ENCODE data around the gene LATS2.

- TF ChIP-seq ZNF639 (tag by site-specific recombination; IDR thresholded peaks at IDR 0.05) (no peak), CTCF (tag by site-specific recombination; IDR thresholded peaks at IDR 0.05) (no peak), ZNF114 (tag by site-specific recombination; IDR thresholded peaks at IDR 0.05) (no peak), ZNF596 (tag by site-specific recombination; IDR thresholded peaks at IDR 0.05) (no peak), ZNF776 (tag by site-specific recombination; IDR thresholded peaks at IDR 0.05; ENCODE audit: borderline replicate concordance) (no peak), ZNF146 (tag by site-specific recombination; IDR thresholded peaks at IDR 0.05) (no peak), PRDM10 (tag by site-specific recombination; IDR thresholded peaks at IDR 0.05) (no peak), ZNF629 (tag by site-specific recombination; IDR thresholded peaks at IDR 0.05) (no peak)
- TF ChIP-seq, protein P1, sequence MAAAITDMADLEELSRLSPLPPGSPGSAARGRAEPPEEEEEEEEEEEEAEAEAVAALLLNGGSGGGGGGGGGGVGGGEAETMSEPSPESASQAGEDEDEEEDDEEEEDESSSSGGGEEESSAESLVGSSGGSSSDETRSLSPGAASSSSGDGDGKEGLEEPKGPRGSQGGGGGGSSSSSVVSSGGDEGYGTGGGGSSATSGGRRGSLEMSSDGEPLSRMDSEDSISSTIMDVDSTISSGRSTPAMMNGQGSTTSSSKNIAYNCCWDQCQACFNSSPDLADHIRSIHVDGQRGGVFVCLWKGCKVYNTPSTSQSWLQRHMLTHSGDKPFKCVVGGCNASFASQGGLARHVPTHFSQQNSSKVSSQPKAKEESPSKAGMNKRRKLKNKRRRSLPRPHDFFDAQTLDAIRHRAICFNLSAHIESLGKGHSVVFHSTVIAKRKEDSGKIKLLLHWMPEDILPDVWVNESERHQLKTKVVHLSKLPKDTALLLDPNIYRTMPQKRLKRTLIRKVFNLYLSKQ (tag by site-specific recombination; IDR thresholded peaks at IDR 0.05; ENCODE audit: borderline replicate concordance): no peak
- TF ChIP-seq, protein P2, sequence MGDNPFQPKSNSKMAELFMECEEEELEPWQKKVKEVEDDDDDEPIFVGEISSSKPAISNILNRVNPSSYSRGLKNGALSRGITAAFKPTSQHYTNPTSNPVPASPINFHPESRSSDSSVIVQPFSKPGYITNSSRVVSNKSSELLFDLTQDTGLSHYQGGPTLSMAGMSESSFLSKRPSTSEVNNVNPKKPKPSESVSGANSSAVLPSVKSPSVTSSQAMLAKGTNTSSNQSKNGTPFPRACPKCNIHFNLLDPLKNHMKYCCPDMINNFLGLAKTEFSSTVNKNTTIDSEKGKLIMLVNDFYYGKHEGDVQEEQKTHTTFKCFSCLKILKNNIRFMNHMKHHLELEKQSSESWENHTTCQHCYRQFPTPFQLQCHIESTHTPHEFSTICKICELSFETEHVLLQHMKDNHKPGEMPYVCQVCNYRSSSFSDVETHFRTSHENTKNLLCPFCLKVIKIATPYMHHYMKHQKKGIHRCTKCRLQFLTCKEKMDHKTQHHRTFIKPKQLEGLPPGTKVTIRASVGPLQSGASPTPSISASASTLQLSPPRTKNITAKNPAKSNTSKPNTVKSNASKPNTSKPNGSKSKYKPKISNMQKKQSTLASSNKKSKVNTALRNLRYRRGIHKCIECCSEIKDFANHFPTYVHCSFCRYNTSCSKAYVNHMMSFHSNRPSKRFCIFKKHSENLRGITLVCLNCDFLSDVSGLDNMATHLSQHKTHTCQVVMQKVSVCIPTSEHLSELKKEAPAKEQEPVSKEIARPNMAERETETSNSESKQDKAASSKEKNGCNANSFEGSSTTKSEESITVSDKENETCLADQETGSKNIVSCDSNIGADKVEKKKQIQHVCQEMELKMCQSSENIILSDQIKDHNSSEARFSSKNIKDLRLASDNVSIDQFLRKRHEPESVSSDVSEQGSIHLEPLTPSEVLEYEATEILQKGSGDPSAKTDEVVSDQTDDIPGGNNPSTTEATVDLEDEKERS (tag by site-specific recombination; IDR thresholded peaks at IDR 0.05): no peak
These were observed 48.3 kb downstream of the LATS2 start for GRCh38 chr13:21012841-21013681.

All from HEK293 (cell line).